MM.1S (cell line): Measurements from ENCODE around the gene PRDM11.

Experiments used
- DNase-seq: peaks from one replicate; pipeline ENCODE4 v3.0.0-alpha.2; 2015
- H2AFZ ChIP-seq: fragments of 300-600 bp; sonication (generic); 2 replicates; pipeline ENCODE4 v1.6.0; 2016; ENCODE audit warnings: antibody characterized with exemption, low read length
- H3F3A ChIP-seq: fragments of 300-600 bp; sonication (generic); 2 replicates; pipeline ENCODE4 v1.6.1; 2016; ENCODE audit warnings: mild to moderate bottlenecking, antibody characterized with exemption, low read length, moderate library complexity, mixed read lengths; ENCODE audit not compliant: insufficient read depth
- H3K27ac ChIP-seq: fragments of 300-600 bp; sonication (generic); 2 replicates; pipeline ENCODE4 v1.5.1; 2016; ENCODE audit warnings: mild to moderate bottlenecking, low read length
- H3K27me3 ChIP-seq: fragments of 300-600 bp; sonication (generic); replicated peaks from 2 replicates; pipeline ENCODE4 v1.6.0; 2016; ENCODE audit warnings: low read length; ENCODE audit not compliant: insufficient read depth
- H3K36me3 ChIP-seq: fragments of 300-600 bp; sonication (generic); replicated peaks from 2 replicates; pipeline ENCODE4 v1.6.1; 2016; ENCODE audit warnings: mild to moderate bottlenecking, low read length, mixed read lengths; ENCODE audit not compliant: insufficient read depth
- H3K4me1 ChIP-seq: fragments of 300-600 bp; sonication (generic); 2 replicates; pipeline ENCODE4 v1.6.1; 2016; ENCODE audit warnings: low read length, mixed read lengths
- H3K4me2 ChIP-seq: fragments of 300-600 bp; sonication (generic); 2 replicates; pipeline ENCODE4 v1.6.0; 2016; ENCODE audit warnings: low read depth, low read length
- H3K4me3 ChIP-seq: fragments of 300-600 bp; sonication (generic); 2 replicates; pipeline ENCODE4 v1.5.1; 2016; ENCODE audit warnings: low read length, mixed read lengths
- H3K79me2 ChIP-seq: fragments of 300-600 bp; sonication (generic); 2 replicates; pipeline ENCODE4 v1.6.1; 2016; ENCODE audit warnings: mixed run types, low read length, mixed read lengths
- H3K9ac ChIP-seq: fragments of 300-600 bp; sonication (generic); 2 replicates; pipeline ENCODE4 v1.6.1; 2016; ENCODE audit warnings: low read length, mixed read lengths
- H3K9me2 ChIP-seq: fragments of 300-600 bp; sonication (generic); replicated peaks from 2 replicates; pipeline ENCODE4 v1.6.1; 2016; ENCODE audit warnings: mild to moderate bottlenecking, low read length, mixed read lengths; ENCODE audit not compliant: insufficient read depth
- H3K9me3 ChIP-seq: fragments of 300-600 bp; sonication (generic); replicated peaks from 2 replicates; pipeline ENCODE4 v1.6.1; 2016; ENCODE audit warnings: mild to moderate bottlenecking, low read length, mixed read lengths; ENCODE audit not compliant: insufficient read depth
- H4K20me1 ChIP-seq: fragments of 300-600 bp; sonication (generic); 2 replicates; pipeline ENCODE4 v1.6.1; 2016; ENCODE audit warnings: mild to moderate bottlenecking, low read length, moderate library complexity, mixed read lengths; ENCODE audit not compliant: insufficient read depth
- CTCF ChIP-seq: fragments of 300-600 bp; sonication (generic); IDR thresholded peaks from 2 replicates; pipeline ENCODE4 v1.5.1; 2016; ENCODE audit warnings: antibody characterized with exemption, low read length, mixed read lengths
- EZH2 ChIP-seq: fragments of 300-600 bp; sonication (generic); optimal IDR thresholded peaks from 2 replicates; pipeline ENCODE3; 2017; ENCODE audit warnings: low read depth, mild to moderate bottlenecking, antibody characterized with exemption, low read length, mixed read lengths
- EZH2phosphoT487 ChIP-seq: fragments of 300-600 bp; sonication (generic); IDR thresholded peaks from 2 replicates; pipeline ENCODE4 v1.6.1; 2018; ENCODE audit warnings: antibody characterized with exemption, low read length

Gene PRDM11

DNA sequence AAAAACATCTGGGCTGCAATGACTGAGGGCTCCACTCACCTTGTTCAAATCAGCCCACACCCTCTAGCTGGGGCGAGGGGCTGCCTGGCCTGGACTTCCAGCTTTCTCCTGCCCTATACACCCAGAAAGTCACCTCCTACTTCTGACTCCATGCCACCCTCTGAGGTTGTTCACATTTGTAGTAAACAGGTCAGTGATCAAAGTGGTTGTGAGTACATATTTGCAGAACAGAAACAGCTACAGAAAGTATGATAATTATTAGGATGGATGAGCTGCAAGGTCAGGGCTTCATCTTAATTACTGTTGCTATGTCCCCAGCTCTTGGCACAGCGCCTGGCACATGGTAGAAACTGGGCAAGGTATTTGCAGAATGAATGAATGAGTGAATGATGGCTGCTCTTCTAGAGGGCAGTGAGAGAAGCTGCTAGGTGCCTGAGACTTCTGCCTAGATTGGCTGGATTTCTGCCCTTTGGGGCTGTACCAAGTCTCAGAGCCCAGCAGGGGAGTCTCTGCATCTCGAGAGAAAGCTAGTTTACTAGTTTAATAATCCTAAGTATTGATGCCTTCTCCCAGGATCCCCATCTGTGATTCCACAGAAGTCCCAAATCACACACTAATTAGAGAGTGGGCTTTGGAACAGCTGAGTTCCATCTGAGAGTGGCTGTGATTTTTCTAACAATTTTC, 103.7 kb downstream of the PRDM11 start:
- no peaks in the 10 kb centered on the region for H4K20me1 ChIP-seq
- H3K9ac ChIP-seq: no peak overlapping the region
- no peak overlapping the region for H3K27ac ChIP-seq
- H3K9me2 ChIP-seq: no peaks in the 10 kb centered on the region
- no peak overlapping the region for H3K4me3 ChIP-seq
- TF ChIP-seq EZH2phosphoT487 (no peak), EZH2 (no peak), CTCF (no peak)
- H3K4me1 ChIP-seq: no peaks in the 10 kb centered on the region
- DNase-seq: no peak
- no peaks in the 10 kb centered on the region for H3K27me3 ChIP-seq
- no peaks in the 10 kb centered on the region for H3F3A ChIP-seq
- H3K36me3 ChIP-seq: no peaks in the 10 kb centered on the region
- H3K79me2 ChIP-seq: no peaks in the 10 kb centered on the region
- H2AFZ ChIP-seq: no peak overlapping the region
- H3K9me3 ChIP-seq: no peaks in the 10 kb centered on the region
- no peak overlapping the region for H3K4me2 ChIP-seq

DNA sequence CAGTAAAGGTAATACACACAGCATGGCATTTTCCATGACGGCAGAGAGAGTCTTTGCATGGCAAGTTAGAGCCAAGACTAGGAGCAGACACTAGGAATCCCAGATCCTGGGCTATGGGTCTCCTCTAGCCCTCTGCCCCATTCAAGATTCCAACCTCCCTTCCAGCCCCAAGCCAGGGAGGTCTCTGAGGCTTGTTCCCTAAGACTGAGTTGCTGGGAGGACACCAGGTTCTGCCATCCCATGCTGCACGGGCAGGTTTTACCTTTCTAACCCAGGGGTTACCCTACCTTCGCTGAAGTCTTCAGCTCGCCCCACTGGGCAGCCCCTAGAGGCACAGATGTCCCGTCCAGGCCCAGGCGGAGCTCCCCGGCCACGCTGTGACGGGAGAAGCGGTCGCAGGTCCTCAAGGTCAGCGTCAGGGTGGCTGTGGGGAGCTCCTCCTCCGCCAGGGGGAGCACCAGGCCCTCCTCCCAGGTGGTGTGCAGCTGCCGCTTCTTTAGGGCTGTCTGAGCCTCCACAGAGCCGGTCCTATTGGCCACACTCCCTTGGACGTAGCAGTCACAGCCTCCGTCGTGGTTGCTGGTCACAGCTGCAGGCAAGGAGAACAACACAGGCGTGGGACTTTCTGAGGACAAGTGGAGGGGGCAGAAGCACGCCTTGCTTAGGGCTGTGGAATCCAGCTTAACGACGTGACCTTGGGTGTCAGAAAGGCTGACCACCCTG, 105.9 kb downstream of the PRDM11 start:
- no peak overlapping the region for H3K9ac ChIP-seq
- H3K79me2 ChIP-seq: no peaks in the 10 kb centered on the region
- no peaks in the 10 kb centered on the region for H3K27me3 ChIP-seq
- H3K4me3 ChIP-seq: no peak overlapping the region
- H3K27ac ChIP-seq: no peak overlapping the region
- no peaks in the 10 kb centered on the region for H3F3A ChIP-seq
- no peaks in the 10 kb centered on the region for H3K4me1 ChIP-seq
- H2AFZ ChIP-seq: 0 out of 2 replicates have a peak overlapping the region, but pooled peaks have one; percentile 6
- TF ChIP-seq CTCF (peak; percentile 80), EZH2phosphoT487 (no peak)
- no peaks in the 10 kb centered on the region for H3K9me3 ChIP-seq
- no peaks in the 10 kb centered on the region for H3K9me2 ChIP-seq
- H3K36me3 ChIP-seq: no peaks in the 10 kb centered on the region
- DNase-seq: peak; percentile 72
- H3K4me2 ChIP-seq: no peak overlapping the region
- H4K20me1 ChIP-seq: no peaks in the 10 kb centered on the region

DNA sequence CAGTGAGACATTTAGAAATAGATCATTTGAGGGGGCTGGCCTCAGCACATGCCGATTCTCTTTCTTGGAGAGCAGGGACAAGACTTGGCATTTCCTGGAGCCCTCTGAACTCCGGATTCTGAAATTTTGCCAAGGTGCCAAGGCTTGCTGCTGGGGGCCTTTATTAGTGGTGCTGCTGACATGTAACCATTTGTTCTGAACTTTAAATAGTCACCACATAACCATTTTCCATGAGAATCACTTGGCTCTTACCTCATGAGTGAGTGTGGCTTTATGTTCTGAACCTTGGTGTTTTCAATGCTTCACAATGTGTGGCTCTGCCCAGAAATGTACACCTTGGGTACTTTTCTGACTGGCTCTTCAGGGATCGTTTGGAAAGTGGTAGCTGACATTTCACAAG, 106.4 kb downstream of the PRDM11 start:
- Histone ChIP-seq H2AFZ (no peak overlapping the region), H3K79me2 (no peaks in the 10 kb centered on the region)

More for the DNA sequence above, 106.4 kb downstream of the PRDM11 start:
- no peak for DNase-seq
- H3K27ac ChIP-seq: no peak overlapping the region
- no peak overlapping the region for H3K4me3 ChIP-seq
- no peaks in the 10 kb centered on the region for H3K36me3 ChIP-seq
- H3K4me1 ChIP-seq: no peaks in the 10 kb centered on the region
- H3K9me2 ChIP-seq: no peaks in the 10 kb centered on the region
- no peaks in the 10 kb centered on the region for H3K9me3 ChIP-seq
- no peak overlapping the region for H3K9ac ChIP-seq
- no peak overlapping the region for H3K4me2 ChIP-seq
- TF ChIP-seq EZH2 (no peak), EZH2phosphoT487 (no peak), CTCF (no peak)
- H3F3A ChIP-seq: no peaks in the 10 kb centered on the region
- H4K20me1 ChIP-seq: no peaks in the 10 kb centered on the region
- no peaks in the 10 kb centered on the region for H3K27me3 ChIP-seq
